Posterior cingulate gyrus (tissue), 11 donors: ENCODE measurements around the gene ATP6V0C.
"Not testable (repeated sequence)": the region's sequence is repeated elsewhere in the genome, so short reads cannot be mapped to it uniquely, and the experiment has no call there.

Source experiments
- DNase-seq, 10 donors: peaks; one replicate each; pipeline versions ENCODE4 v3.0.0 to v3.0.0-alpha.2; 2020 to 2021; ENCODE audit warnings: mixed read lengths in 3 of 10
- intact Hi-C: fragments of 100-400 bp; cut with DNase I; formaldehyde crosslinking; loops from one replicate; pipeline ENCODE4 v1.15.1; 2023

The ATP6V0C gene

GRCh38 chr16:2539192-2539844 is 25.6 kb downstream of the ATP6V0C start:
- peak in 2 of 10 donors; percentile 29 to 50 for DNase-seq
- intact Hi-C loops = not testable (repeated sequence)

GRCh38 chr16:2539845-2540458 is 26.2 kb downstream of the ATP6V0C start:
- peak in 8 of 10 donors; percentile 56 to 90 (median 58) for DNase-seq
- intact Hi-C loops = not testable (repeated sequence)

GRCh38 chr16:2540912-2541311 is 27.2 kb downstream of the ATP6V0C start:
- DNase-seq, intact Hi-C loops: not testable (repeated sequence)

GRCh38 chr16:2541409-2541808 is 27.7 kb downstream of the ATP6V0C start:
- peak in 2 of 10 donors; percentile 25 to 50 for DNase-seq

GRCh38 chr16:2543771-2544170 is 30.0 kb downstream of the ATP6V0C start:
- DNase-seq = peak in 3 of 10 donors; percentile 21 to 77 (median 56)
- intact Hi-C loops = not testable (repeated sequence)

More at GRCh38 chr16:2541409-2541808, 27.7 kb downstream of the ATP6V0C start:
- intact Hi-C loops = not testable (repeated sequence)

GRCh38 chr16:2550283-2550878 is 36.6 kb downstream of the ATP6V0C start:
- DNase-seq, intact Hi-C loops: not testable (repeated sequence)

- intact Hi-C loops = not testable (repeated sequence)
- peak in 3 of 10 donors; percentile 7 to 35 (median 16) for DNase-seq
Measured at GRCh38 chr16:2551420-2551889, 37.7 kb downstream of the ATP6V0C start.

GRCh38 chr16:2554709-2555425 is 41.1 kb downstream of the ATP6V0C start:
- intact Hi-C loops, DNase-seq: not testable (repeated sequence)

GRCh38 chr16:2557150-2557549 is 43.4 kb downstream of the ATP6V0C start:
- peak in 3 of 10 donors; percentile 34 to 78 (median 68) for DNase-seq
- intact Hi-C loops = not testable (repeated sequence)

GRCh38 chr16:2560131-2560797 is 46.5 kb downstream of the ATP6V0C start:
- intact Hi-C loops = not testable (repeated sequence)
- DNase-seq = peak in 1 of 10 donors; percentile 12

- intact Hi-C loops = not testable (repeated sequence)
- peak in 9 of 10 donors; percentile 59 to 96 (median 81) for DNase-seq
Measured at GRCh38 chr16:2560798-2561133, 47.0 kb downstream of the ATP6V0C start.

- DNase-seq, intact Hi-C loops: not testable (repeated sequence)
Measured at GRCh38 chr16:2567506-2567905, 53.8 kb downstream of the ATP6V0C start.

- DNase-seq, intact Hi-C loops: not testable (repeated sequence)
Measured at GRCh38 chr16:2568573-2568972, 54.8 kb downstream of the ATP6V0C start.
